ENCODE data around the gene CYP11A1.
"Not testable (repeated sequence)": the region's sequence is repeated elsewhere in the genome, so short reads cannot be mapped to it uniquely, and the experiment has no call there.

Gene CYP11A1

GRCh38 chr15:74373731-74374647, 6.5 kb upstream of the CYP11A1 start:
- DNase-seq, result peak; percentile 76 to 85

GRCh38 chr15:74373056-74373650, 5.7 kb upstream of the CYP11A1 start:
- no peak for DNase-seq

- DNase-seq, result no peak
These were observed 3.0 kb upstream of the CYP11A1 start for GRCh38 chr15:74370471-74370870.

GRCh38 chr15:74369756-74370155, 2.3 kb upstream of the CYP11A1 start:
- no peak for DNase-seq

GRCh38 chr15:74369084-74369745, 1.8 kb upstream of the CYP11A1 start:
- DNase-seq, result no peak

GRCh38 chr15:74368121-74368520, 675 bp upstream of the CYP11A1 start:
- DNase-seq, result no peak

GRCh38 chr15:74365598-74366445, 1.6 kb downstream of the CYP11A1 start:
- no peak for DNase-seq

GRCh38 chr15:74364936-74365597, 2.4 kb downstream of the CYP11A1 start:
- DNase-seq, result no peak

- no peak for DNase-seq
These were observed 5.0 kb downstream of the CYP11A1 start for GRCh38 chr15:74362482-74362881.

GRCh38 chr15:74360855-74361254, 6.6 kb downstream of the CYP11A1 start:
- DNase-seq, result not testable (repeated sequence)

- not testable (repeated sequence) for DNase-seq
These were observed 8.1 kb downstream of the CYP11A1 start for GRCh38 chr15:74359376-74359775.

- DNase-seq, result not testable (repeated sequence)
These were observed 9.9 kb downstream of the CYP11A1 start for GRCh38 chr15:74357514-74357913.

- not testable (repeated sequence) for DNase-seq
These were observed 11.4 kb downstream of the CYP11A1 start for GRCh38 chr15:74356050-74356449.

GRCh38 chr15:74353992-74354391, 13.5 kb downstream of the CYP11A1 start:
- not testable (repeated sequence) for DNase-seq

- no peak for DNase-seq
These were observed 15.0 kb downstream of the CYP11A1 start for GRCh38 chr15:74352393-74352910.

GRCh38 chr15:74351670-74352069, 15.8 kb downstream of the CYP11A1 start:
- DNase-seq, result no peak

GRCh38 chr15:74350295-74351275, 16.9 kb downstream of the CYP11A1 start:
- no peak for DNase-seq

GRCh38 chr15:74349241-74349778, 18.1 kb downstream of the CYP11A1 start:
- no peak for DNase-seq

- no peak for DNase-seq
These were observed 19.6 kb downstream of the CYP11A1 start for GRCh38 chr15:74347757-74348250.

- DNase-seq, result no peak
These were observed 22.4 kb downstream of the CYP11A1 start for GRCh38 chr15:74345051-74345450.
